Omental fat pad (tissue), 4 donors: ENCODE data around the gene CHST8. TPM values are rescaled to one million over a fixed set of nuclear protein-coding genes. Genes with fewer than 3 reads are reported as not detected.

Experiments
- ATAC-seq: fragments of 150-250 bp; one replicate; pipeline ENCODE4 v1.9.1; 2016; ENCODE audit warnings: mild to moderate bottlenecking, moderate library complexity; ENCODE audit not compliant: low FRiP score
- DNase-seq: peaks from one replicate; pipeline ENCODE4 v3.0.0-alpha.2; 2019; ENCODE audit warnings: low spot score
- total RNA-seq, 4 donors: library from RNA; depleted of rRNA; stranded (reverse); fragments of >200 nt; gene quantifications; one replicate each; pipeline ENCODE4 v1.1.0, GENCODE V29; 2016
- TF ChIP-seq, protein P1 (sequence below), 3 donors: fragments of 450-650 bp; IDR thresholded peaks; one replicate each; pipeline ENCODE4 v1.5.1; 2016 to 2017; ENCODE audit warnings: antibody characterized with exemption in 3 of 3, mild to moderate bottlenecking in 3 of 3, moderate library complexity in 2 of 3

Gene CHST8
- total RNA-seq, 4 donors from 2014 or later: 1.3 to 4.8 (median 1.4) TPM; not detected in 1

DNA sequence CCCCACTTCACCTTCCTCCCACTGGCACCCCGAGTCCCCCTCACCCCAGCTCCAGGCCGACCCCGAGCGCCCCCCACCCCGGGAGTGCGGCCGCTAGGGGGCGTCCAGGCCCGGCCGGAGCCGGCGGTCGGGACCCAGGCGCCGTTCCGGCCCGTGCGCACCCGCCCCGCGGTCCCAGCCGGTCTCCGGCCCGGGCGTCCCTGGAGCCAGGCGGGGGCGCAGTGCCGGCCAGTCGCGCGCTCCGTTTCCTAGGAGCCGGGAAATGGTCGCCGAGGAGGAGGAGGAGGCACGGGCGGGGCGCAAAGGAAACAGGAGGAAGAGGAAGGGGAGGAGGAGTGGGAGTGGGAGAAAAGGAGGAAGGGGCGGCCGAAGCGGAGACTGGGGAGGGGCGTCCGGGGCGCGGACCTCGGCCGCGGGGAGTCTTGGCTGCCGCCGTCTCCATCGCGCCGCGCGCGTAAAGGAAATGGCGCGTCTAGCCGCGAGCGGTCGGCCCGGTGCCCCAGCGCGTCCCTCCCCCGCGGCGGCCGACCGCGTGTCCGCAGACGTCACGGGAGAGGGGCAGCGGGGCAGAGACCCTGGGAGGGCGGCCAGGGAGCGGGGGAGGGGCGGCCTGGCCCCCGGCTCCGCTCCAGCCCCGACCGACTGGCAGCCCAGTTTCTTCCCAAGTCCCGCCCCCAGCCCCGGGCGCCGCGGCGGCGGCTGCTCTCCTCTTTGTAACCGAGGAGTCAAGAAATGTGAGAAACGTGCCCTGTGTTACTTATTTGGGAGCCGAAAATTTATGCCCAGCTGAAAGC, 173.8 kb downstream of the CHST8 start:
- DNase-seq: peak; percentile 37
- ATAC-seq: peak; percentile 90
- TF ChIP-seq, protein P1, sequence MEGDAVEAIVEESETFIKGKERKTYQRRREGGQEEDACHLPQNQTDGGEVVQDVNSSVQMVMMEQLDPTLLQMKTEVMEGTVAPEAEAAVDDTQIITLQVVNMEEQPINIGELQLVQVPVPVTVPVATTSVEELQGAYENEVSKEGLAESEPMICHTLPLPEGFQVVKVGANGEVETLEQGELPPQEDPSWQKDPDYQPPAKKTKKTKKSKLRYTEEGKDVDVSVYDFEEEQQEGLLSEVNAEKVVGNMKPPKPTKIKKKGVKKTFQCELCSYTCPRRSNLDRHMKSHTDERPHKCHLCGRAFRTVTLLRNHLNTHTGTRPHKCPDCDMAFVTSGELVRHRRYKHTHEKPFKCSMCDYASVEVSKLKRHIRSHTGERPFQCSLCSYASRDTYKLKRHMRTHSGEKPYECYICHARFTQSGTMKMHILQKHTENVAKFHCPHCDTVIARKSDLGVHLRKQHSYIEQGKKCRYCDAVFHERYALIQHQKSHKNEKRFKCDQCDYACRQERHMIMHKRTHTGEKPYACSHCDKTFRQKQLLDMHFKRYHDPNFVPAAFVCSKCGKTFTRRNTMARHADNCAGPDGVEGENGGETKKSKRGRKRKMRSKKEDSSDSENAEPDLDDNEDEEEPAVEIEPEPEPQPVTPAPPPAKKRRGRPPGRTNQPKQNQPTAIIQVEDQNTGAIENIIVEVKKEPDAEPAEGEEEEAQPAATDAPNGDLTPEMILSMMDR (IDR thresholded peaks at IDR 0.05): peak in 2 of 3 donors; percentile 46 to 92

DNA sequence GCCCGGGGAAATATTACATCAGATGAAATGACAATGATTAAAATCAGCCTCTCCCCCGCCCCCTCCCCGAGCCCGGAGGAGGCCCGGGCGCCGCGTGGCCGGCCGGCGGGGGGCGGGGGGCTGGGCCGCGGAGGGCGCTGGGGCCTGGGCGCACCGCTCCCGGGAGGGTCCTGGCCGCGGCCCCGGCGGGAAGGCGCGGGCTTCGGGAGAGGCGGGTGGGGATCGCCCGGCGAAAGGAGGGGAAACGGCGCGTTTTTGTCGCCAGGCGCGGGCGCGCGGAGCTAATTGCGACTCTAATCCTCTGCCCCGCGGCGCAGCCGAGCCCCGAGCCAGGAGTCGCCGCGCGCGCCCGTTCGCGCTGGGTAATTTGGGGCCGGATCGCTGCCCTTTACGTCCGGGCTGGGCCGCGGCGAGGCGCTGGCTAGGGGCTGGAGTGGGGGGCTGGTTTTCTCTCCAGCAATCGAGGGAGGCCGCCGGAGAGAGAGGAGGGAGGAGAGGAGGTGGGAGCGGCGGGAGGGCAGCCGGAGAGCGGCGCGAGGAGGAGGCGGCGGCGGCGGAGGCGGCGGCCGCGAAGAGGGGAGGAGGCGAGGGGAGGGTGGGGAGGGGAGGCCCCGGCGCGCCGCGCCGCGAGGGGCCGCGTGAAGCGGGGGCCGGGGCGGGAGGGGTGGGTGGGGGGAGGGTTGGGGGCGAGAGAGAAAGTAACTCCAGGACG, 174.6 kb downstream of the CHST8 start, which contains the start of gene KCTD15:
Gene KCTD15 (plus strand): TSS at position 707 of the 712 bp plus-strand sequence. CDS start 3,585 bp downstream, outside the sequence.
- TF ChIP-seq, protein P1 (IDR thresholded peaks at IDR 0.05): no peak
- ATAC-seq: peak; percentile 57
- DNase-seq: no peak

DNA sequence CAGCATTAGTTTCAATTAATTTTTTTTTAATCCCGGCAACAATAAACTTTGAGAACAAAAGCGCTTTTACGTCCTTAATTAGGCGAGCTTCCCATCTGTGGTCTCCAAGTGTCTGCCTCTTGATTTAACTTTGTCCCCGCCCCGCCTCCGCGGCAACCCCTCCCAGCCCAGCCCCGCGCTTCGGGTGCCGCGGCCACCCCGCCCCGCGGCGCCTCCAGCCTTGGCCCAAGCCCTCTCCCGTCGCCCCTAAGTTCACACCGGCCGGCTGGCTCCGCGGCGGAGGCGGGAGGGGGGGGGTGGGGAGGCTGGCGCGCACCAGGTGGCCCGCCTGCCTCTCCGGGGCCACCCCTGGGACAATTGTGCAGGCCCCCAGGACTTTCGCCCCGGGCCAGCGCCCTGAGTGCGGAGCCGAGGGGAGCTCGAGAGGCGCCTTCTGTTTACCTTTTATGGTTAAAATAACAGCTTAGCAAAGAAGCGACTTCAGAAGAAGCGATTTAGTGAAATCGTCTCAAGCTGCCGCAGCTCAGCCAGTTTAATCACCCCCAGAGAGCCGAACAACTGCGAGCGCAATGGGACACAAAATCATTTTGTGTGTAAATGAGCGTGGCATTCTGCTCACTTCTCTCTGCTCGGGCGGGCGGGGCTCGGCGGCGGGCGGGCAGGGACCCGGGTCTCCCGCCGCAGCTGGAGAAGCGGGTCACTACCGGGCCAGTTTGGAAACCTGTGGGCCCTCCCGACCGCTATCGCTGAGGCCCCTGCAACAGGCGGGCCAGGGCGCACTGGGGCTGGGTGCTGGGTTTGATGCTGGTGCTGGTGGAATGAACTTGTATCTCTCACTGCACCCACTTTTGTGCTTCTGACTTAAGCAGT, 176.3 kb downstream of the CHST8 start:
- ATAC-seq: no peak
- DNase-seq: no peak
- TF ChIP-seq, protein P1 (IDR thresholded peaks at IDR 0.05): no peak

DNA sequence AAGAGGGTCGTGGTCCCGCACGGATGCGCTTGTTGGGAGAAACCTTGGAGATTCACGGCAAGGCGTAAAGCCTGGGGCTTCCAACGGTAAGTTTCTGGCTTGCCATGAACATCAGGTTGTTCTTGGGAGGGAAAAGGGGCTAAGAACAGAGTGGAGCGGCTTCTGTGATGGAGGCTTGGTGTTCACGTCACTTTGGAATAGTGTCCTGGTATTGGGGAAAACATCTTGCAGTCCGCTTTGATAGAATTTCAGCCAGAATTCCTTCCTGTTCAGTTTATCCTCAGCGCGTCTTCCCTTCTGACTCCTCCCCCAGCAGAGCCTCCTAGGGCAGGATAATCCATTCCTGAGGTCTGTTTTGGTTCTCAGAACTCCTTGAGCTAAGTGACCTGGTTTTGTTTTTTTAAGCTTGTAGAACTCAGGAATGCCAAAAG, 176.9 kb downstream of the CHST8 start:
- TF ChIP-seq, protein P1 (IDR thresholded peaks at IDR 0.05): no peak
- ATAC-seq (no peak), DNase-seq (no peak)

DNA sequence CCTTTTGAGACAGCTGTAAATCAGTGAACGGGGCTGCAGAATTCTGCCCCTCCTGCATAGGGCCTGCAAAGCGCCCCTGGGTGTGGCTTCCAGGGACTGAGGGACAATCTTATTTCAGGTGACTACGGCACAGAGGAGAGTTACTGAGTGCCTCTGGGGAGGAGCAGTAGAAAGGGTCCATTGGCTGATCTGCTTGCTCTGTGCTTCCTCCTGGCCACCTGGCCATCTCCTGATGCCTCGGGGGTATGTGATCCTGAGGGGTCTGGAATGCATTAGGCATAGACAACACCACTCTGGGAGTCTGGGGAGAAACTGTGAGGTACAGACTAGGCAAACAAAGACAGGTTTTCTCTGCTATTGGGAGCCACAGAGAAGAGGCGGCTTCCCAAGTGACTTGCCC, 177.7 kb downstream of the CHST8 start:
- TF ChIP-seq, protein P1 (IDR thresholded peaks at IDR 0.05): no peak
- DNase-seq (no peak), ATAC-seq (no peak)

DNA sequence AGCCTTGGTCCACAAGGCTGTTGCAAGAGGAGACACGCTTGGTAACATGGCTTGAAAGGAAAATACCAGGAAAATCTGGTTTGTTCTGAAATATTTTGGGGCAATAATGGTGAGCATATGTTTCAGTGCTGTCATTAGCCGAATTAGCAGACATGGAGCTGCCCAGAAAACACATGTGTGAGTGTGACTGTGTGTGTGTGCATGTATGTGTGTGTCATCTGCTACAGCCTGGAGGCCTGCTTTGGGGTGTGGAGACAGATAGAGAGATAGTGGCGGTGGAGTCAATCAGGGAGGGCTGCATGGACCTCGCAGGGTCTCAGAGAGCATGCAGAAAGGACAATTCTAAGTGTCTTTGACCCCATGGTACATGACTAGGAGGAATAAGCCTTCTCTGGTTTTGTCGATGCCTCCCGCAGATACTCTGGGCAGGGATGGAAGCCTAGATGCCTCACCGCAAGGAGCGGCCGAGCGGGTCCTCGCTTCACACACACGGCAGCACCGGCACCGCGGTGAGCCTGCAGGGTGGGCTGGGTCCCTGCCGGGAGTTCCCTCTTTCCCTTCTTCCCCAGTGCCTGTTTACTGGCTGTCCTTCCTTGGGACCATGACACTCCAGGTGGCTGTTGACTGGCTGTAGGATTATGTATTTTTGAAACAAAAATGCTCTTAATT, 178.4 kb downstream of the CHST8 start:
- DNase-seq (no peak), ATAC-seq (no peak)
- TF ChIP-seq, protein P1 (IDR thresholded peaks at IDR 0.05): no peak
